Ovary (tissue), 9 donors: ENCODE data around the gene SMC1B. TPM values are rescaled to one million over a fixed set of nuclear protein-coding genes. Genes with fewer than 3 reads are reported as not detected.

Source experiments
- DNase-seq, 5 donors: peaks; one replicate each; pipeline ENCODE4 v3.0.0-alpha.2; 2019 to 2020
- H3K27ac ChIP-seq, 2 donors: fragments of 200-600 bp; one replicate each; pipeline versions ENCODE4 v1.5.1 to v1.8.0; 2019 to 2022
- H3K27me3 ChIP-seq: fragments of 200-600 bp; one replicate; pipeline ENCODE4 v1.8.0; 2022
- H3K36me3 ChIP-seq: fragments of 200-600 bp; sonication (generic); one replicate; pipeline ENCODE4 v1.5.1; 2019
- H3K4me1 ChIP-seq: one replicate; pipeline ENCODE4 v1.8.1; 2013; ENCODE audit warnings: mild to moderate bottlenecking, moderate library complexity; ENCODE audit not compliant: insufficient read depth
- H3K4me3 ChIP-seq: fragments of 200-600 bp; sonication (generic); one replicate; pipeline ENCODE4 v1.5.1; 2017
- H3K9me3 ChIP-seq, 2 donors: fragments of 200-600 bp in 1 of 2; sonication (generic) in 1 of 2; one replicate each; pipeline versions ENCODE4 v1.5.1 to v1.8.1; 2013 to 2019; ENCODE audit warnings: mild to moderate bottlenecking in 1 of 2, moderate library complexity in 1 of 2
- CTCF ChIP-seq, 3 donors: fragments of 450-650 bp in 2 of 3; fragments of 200-600 bp in 1 of 3; IDR thresholded peaks; one replicate each; pipeline versions ENCODE4 v1.5.1 to v1.8.0; 2016 to 2022; ENCODE audit warnings: antibody characterized with exemption in 3 of 3, mild to moderate bottlenecking in 1 of 3
- EP300 ChIP-seq: sonication (generic); formaldehyde crosslinking; IDR thresholded peaks from one replicate; pipeline ENCODE4 v1.6.1; 2017; ENCODE audit warnings: antibody characterized with exemption
- POLR2A ChIP-seq: fragments of 450-650 bp; IDR thresholded peaks from one replicate; pipeline ENCODE4 v1.6.1; 2017; ENCODE audit warnings: antibody characterized with exemption, mild to moderate bottlenecking, moderate library complexity
- WGBS, 3 donors: extraction: QIAGEN DNeasy Blood & Tissue Kit in 1 of 3; methylation state at CpG; one replicate each; pipeline versions ENCODE4 v1.1.5 to v1.1.7; 2013 to 2017; 5-methylcytosine and 5-hydroxymethylcytosine counted together
- intact Hi-C, 4 donors: fragments of 100-400 bp; cut with DNase I; formaldehyde crosslinking; loops; one replicate each; pipeline versions ENCODE4 v1.11.0 to v1.15.1; 2022 to 2023
- polyA plus RNA-seq, 2 donors: library from polyadenylated mRNA; stranded (reverse); fragments of 200-250 nt in 1 of 2; fragments of 350-450 nt in 1 of 2; fragmentation: Illumina TruSeq in 1 of 2; extraction: RNeasy Lipid Tissue Mini Kit (QIAGEN cat#74804) in 1 of 2; gene quantifications; one replicate each; pipeline ENCODE4 v1.2.3, GENCODE V29; 2013 to 2014
- total RNA-seq, 7 donors: library from RNA; depleted of rRNA in 2 of 7; stranded (reverse); fragments of >200 nt in 2 of 7; fragmentation: NEBNext Ultra II Directional in 3 of 7; extraction: Animal tissue kit (Norgen Biotek cat#: 25700) in 3 of 7; gene quantifications; one replicate each; pipeline versions ENCODE4 v1.1.0 to v1.2.4, GENCODE V29; 2016 to 2023
- donor health status: DM: no; HTN: no; CAD: no; lungs with moderate emphysema.
- donor health status: DM: no; HTN: no; CAD: no.
- donor health status: Bipolar disorder and iron deficiency.
- donor health status: DM: yes; HTN: yes; CAD: no.
- donor health status: DM: no; HTN: no; CAD: no.
- donor health status: DM: yes; HTN: yes; CAD: no.

The SMC1B gene
- total and polyA plus RNA-seq, 9 donors: 0.04 to 0.05 TPM; not detected in 7

- Histone ChIP-seq H3K27me3 (no peaks in the 10 kb centered on the region), H3K4me3 (no peak overlapping the region), H3K27ac (no peak overlapping the region), H3K9me3 (no peaks in the 10 kb centered on the region), H3K4me1 (no peaks in the 10 kb centered on the region), H3K36me3 (no peaks in the 10 kb centered on the region)
- no peak for TF ChIP-seq POLR2A
- no peak for TF ChIP-seq CTCF (IDR thresholded peaks at IDR 0.05)
- TF ChIP-seq EP300: no peak
- intact Hi-C loops: loop anchor here in 1 of 4 donors (5.0 kb wide), 1 partner anchor 160 kb away; no protein-coding TSS in a partner anchor
- 89 to 90% (median 89%) methylated on average over 14 of the region's 14 CpGs for WGBS, 3 donors
- DNase-seq: no peak
These were observed 9.0 kb upstream of the SMC1B start for GRCh38 chr22:45422237-45422983.

GRCh38 chr22:45421349-45422055 is 8.1 kb upstream of the SMC1B start:
- no peak for TF ChIP-seq EP300
- TF ChIP-seq CTCF (IDR thresholded peaks at IDR 0.05): no peak
- no peak for TF ChIP-seq POLR2A
- intact Hi-C loops: loop anchor here in 1 of 4 donors (5.0 kb wide), 1 partner anchor 159 kb away; no protein-coding TSS in a partner anchor
- 65 to 79% (median 77%) methylated on average over 2 of the region's 2 CpGs for WGBS, 3 donors

GRCh38 chr22:45420539-45420938 is 7.1 kb upstream of the SMC1B start:
- TF ChIP-seq POLR2A (no peak), CTCF (IDR thresholded peaks at IDR 0.05) (no peak), EP300 (no peak)
- 98 to 100% (median 99%) methylated on average over 2 of the region's 2 CpGs for WGBS, 3 donors
- DNase-seq: no peak
- Histone ChIP-seq H3K9me3 (no peaks in the 10 kb centered on the region), H3K27me3 (no peaks in the 10 kb centered on the region), H3K27ac (no peak overlapping the region), H3K36me3 (no peaks in the 10 kb centered on the region), H3K4me1 (no peaks in the 10 kb centered on the region), H3K4me3 (no peak overlapping the region)
- intact Hi-C loops: loop anchor here in 1 of 4 donors (5.0 kb wide), 1 partner anchor 158 kb away; no protein-coding TSS in a partner anchor

More at GRCh38 chr22:45421349-45422055, 8.1 kb upstream of the SMC1B start:
- H3K27ac ChIP-seq: no peak overlapping the region
- no peaks in the 10 kb centered on the region for H3K27me3 ChIP-seq
- H3K4me1 ChIP-seq: no peaks in the 10 kb centered on the region
- no peak overlapping the region for H3K4me3 ChIP-seq
- H3K9me3 ChIP-seq: no peaks in the 10 kb centered on the region
- no peak for DNase-seq
- H3K36me3 ChIP-seq: no peaks in the 10 kb centered on the region

GRCh38 chr22:45420011-45420410 is 6.6 kb upstream of the SMC1B start:
- no peak for DNase-seq
- no peak overlapping the region for H3K4me3 ChIP-seq
- TF ChIP-seq POLR2A: no peak
- no peak for TF ChIP-seq CTCF (IDR thresholded peaks at IDR 0.05)
- no peak for TF ChIP-seq EP300
- intact Hi-C loops: loop anchor here in 1 of 4 donors (5.0 kb wide), 1 partner anchor 158 kb away; no protein-coding TSS in a partner anchor
- no peaks in the 10 kb centered on the region for H3K9me3 ChIP-seq
- no peak overlapping the region for H3K27ac ChIP-seq
- H3K4me1 ChIP-seq: no peaks in the 10 kb centered on the region
- WGBS, 3 donors: 62 to 84% (median 81%) methylated on average over 4 of the region's 4 CpGs
- H3K36me3 ChIP-seq: no peaks in the 10 kb centered on the region
- H3K27me3 ChIP-seq: no peaks in the 10 kb centered on the region
